Adipocyte (in vitro differentiated cells): ENCODE results near the gene E2F1.

Source experiments
- DNase-seq: peaks from one replicate; pipeline ENCODE4 v3.0.0-alpha.2; 2015; ENCODE audit warnings: low read depth
- H3K27me3 ChIP-seq: replicated peaks from 2 replicates; pipeline ENCODE4 v1.7.0; 2013; ENCODE audit warnings: mild to moderate bottlenecking, low read length, moderate library complexity; ENCODE audit not compliant: control insufficient read depth, insufficient read depth
- H3K36me3 ChIP-seq: 2 replicates; pipeline ENCODE4 v1.7.0; 2013; ENCODE audit warnings: low read length, mild to moderate bottlenecking, moderate library complexity; ENCODE audit not compliant: control insufficient read depth, insufficient read depth, severe bottlenecking
- H3K4me1 ChIP-seq: 2 replicates; pipeline ENCODE4 v1.7.0; 2013; ENCODE audit warnings: mild to moderate bottlenecking, low read length, moderate library complexity; ENCODE audit not compliant: control insufficient read depth, insufficient read depth
- H3K4me3 ChIP-seq: 2 replicates; pipeline ENCODE4 v1.7.0; 2013; ENCODE audit warnings: mild to moderate bottlenecking, low read length, moderate library complexity
- H3K9ac ChIP-seq: 2 replicates; pipeline ENCODE4 v1.7.0; 2013; ENCODE audit warnings: mild to moderate bottlenecking, low read length, moderate library complexity
- H3K9me3 ChIP-seq: 2 replicates; pipeline ENCODE4 v1.7.0; 2013; ENCODE audit warnings: mild to moderate bottlenecking, low read length, moderate library complexity; ENCODE audit not compliant: control insufficient read depth

Gene E2F1

GRCh38 chr20:33681728-33682353 is 4.3 kb downstream of the E2F1 start:
- no peaks in the 10 kb centered on the region for H3K9me3 ChIP-seq
- no peak overlapping the region for H3K4me3 ChIP-seq
- peaks cover 48% of the 10 kb centered on the region for H3K4me1 ChIP-seq
- DNase-seq, result no peak
- H3K36me3 ChIP-seq, result no peaks in the 10 kb centered on the region
- H3K9ac ChIP-seq, result no peak overlapping the region
- H3K27me3 ChIP-seq, result no peaks in the 10 kb centered on the region

GRCh38 chr20:33681288-33681687 is 4.9 kb downstream of the E2F1 start:
- no peaks in the 10 kb centered on the region for H3K9me3 ChIP-seq
- H3K36me3 ChIP-seq, result no peaks in the 10 kb centered on the region
- H3K9ac ChIP-seq, result no peak overlapping the region
- H3K4me3 ChIP-seq, result no peak overlapping the region
- no peaks in the 10 kb centered on the region for H3K27me3 ChIP-seq
- H3K4me1 ChIP-seq, result peaks cover 49% of the 10 kb centered on the region
- DNase-seq, result no peak

- Histone ChIP-seq H3K9ac (no peak overlapping the region), H3K36me3 (no peaks in the 10 kb centered on the region), H3K4me3 (no peak overlapping the region), H3K4me1 (peaks cover 55% of the 10 kb centered on the region), H3K9me3 (no peaks in the 10 kb centered on the region), H3K27me3 (no peaks in the 10 kb centered on the region)
- DNase-seq, result no peak
Observed at GRCh38 chr20:33680686-33681085, 5.5 kb downstream of the E2F1 start.

- Histone ChIP-seq H3K36me3 (no peaks in the 10 kb centered on the region), H3K9ac (no peak overlapping the region), H3K4me1 (peaks cover 55% of the 10 kb centered on the region), H3K4me3 (no peak overlapping the region), H3K27me3 (no peaks in the 10 kb centered on the region), H3K9me3 (no peaks in the 10 kb centered on the region)
- DNase-seq, result no peak
Observed at GRCh38 chr20:33679758-33680485, 6.3 kb downstream of the E2F1 start.

DNA sequence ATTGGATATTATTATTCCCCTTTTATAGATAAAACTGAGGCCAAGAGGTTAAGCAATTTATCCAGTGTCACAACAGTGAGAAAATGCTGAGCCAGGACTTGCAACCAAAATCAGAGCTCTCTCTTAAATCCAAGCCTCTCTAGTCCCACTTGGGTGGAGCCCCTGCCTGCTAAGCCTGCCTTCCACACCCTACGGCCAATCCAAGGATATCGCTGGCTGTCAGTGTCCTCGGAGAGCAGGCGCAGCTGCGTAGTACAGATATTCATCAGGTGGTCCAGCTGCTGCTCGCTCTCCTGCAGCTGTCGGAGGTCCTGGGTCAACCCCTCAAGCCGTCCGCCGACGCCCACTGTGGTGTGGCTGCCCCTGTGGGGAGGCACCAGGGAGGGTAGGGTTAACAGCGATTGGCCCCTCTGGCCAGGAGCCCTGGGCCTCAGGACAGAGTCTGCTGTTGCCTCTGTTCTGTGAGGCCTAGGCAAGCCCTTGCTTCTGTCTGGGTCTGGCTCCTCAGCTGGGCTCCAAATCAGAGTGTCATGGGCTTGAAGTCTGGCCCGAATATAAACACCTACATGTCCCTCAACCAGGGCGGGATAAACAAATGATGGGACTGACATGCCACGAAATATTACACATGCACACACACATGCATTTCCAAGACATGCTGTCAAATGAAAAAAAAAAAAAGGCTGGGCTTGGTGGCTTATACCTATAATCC is 8.0 kb downstream of the E2F1 start:
- H3K9me3 ChIP-seq, result no peaks in the 10 kb centered on the region
- H3K27me3 ChIP-seq, result no peaks in the 10 kb centered on the region
- H3K9ac ChIP-seq, result peak overlapping the region; percentile 61
- H3K36me3 ChIP-seq, result no peaks in the 10 kb centered on the region
- peaks cover 59% of the 10 kb centered on the region for H3K4me1 ChIP-seq
- peak overlapping the region; percentile 32 for H3K4me3 ChIP-seq
- no peak for DNase-seq

GRCh38 chr20:33676652-33677645 is 9.2 kb downstream of the E2F1 start:
- H3K36me3 ChIP-seq, result no peaks in the 10 kb centered on the region
- H3K4me1 ChIP-seq, result peaks cover 71% of the 10 kb centered on the region
- H3K4me3 ChIP-seq, result no peak overlapping the region
- no peak for DNase-seq
- H3K9ac ChIP-seq, result peak overlapping the region; percentile 86
- no peaks in the 10 kb centered on the region for H3K27me3 ChIP-seq
- H3K9me3 ChIP-seq, result no peaks in the 10 kb centered on the region

DNA sequence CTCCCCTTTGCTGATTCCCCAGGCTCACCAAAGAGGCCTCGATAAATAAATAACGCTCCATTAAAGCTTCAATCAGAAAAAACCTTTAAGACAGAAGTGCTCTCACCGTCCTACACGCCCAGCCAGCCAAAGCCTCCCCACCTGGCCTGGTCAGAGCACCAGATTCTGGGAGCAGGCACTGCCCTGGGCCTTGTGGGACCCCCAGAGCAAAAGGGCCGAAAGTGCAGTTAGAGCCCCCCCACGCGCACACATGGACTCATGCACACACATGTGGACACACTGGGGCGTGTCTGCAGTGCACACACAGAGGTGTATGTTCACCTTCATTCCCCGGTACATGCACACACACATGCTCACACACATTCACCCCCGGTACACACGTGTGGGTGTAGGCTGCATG is 10.1 kb downstream of the E2F1 start:
- Histone ChIP-seq H3K36me3 (peaks cover 6% of the 10 kb centered on the region), H3K9me3 (no peaks in the 10 kb centered on the region), H3K9ac (peak overlapping the region; percentile 86), H3K27me3 (no peaks in the 10 kb centered on the region), H3K4me3 (peak overlapping the region; percentile 81), H3K4me1 (peaks cover 70% of the 10 kb centered on the region)
- DNase-seq, result no peak

- Histone ChIP-seq H3K9ac (peak overlapping the region; percentile 86), H3K4me1 (peaks cover 62% of the 10 kb centered on the region), H3K36me3 (peaks cover 11% of the 10 kb centered on the region), H3K27me3 (no peaks in the 10 kb centered on the region), H3K9me3 (no peaks in the 10 kb centered on the region), H3K4me3 (peak overlapping the region; percentile 81)
- no peak for DNase-seq
Observed at GRCh38 chr20:33675136-33675959, 10.8 kb downstream of the E2F1 start.

- Histone ChIP-seq H3K27me3 (no peaks in the 10 kb centered on the region), H3K36me3 (peaks cover 18% of the 10 kb centered on the region)
Observed at GRCh38 chr20:33674294-33675135, 11.7 kb downstream of the E2F1 start, which contains the start of gene NECAB3. Gene NECAB3 (minus strand): TSS chr20:33674428. CDS start chr20:33674352, 76 bp downstream.

More at GRCh38 chr20:33674294-33675135, 11.7 kb downstream of the E2F1 start, which contains the start of gene NECAB3:
- peak; percentile 93 for DNase-seq
- Histone ChIP-seq H3K9ac (peak within 1 kb of the TSS; percentile 93), H3K4me3 (peak within 1 kb of the TSS; percentile 89), H3K4me1 (peaks cover 58% of the 10 kb centered on the region), H3K9me3 (no peaks in the 10 kb centered on the region)
